Esophagus mucosa (tissue), 1 donor: ENCODE data around the gene LHX4. TPM values are rescaled to one million over a fixed set of nuclear protein-coding genes. Genes with fewer than 3 reads are reported as not detected.

ENCODE experiments used
- ATAC-seq: fragments of 200-7000 bp; cut with Tn5 transposase; one replicate; pipeline ENCODE4 v1.9.1; 2020
- total RNA-seq: library from RNA; stranded (reverse); gene quantifications from one replicate; pipeline ENCODE4 v1.2.4, GENCODE V29; 2023
- donor health status: DM: yes; HTN: yes; CAD: no.

LHX4 gene
- total RNA-seq, 1 donor from 2014 or later, result 0.08 TPM

- peak; percentile 17 for ATAC-seq
These were observed 1.2 kb upstream of the LHX4 start for GRCh38 chr1:180228648-180229482.

GRCh38 chr1:180230416-180230790 is 339 bp downstream of the LHX4 start:
- no peak for ATAC-seq

- peak; percentile 8 for ATAC-seq
These were observed 884 bp downstream of the LHX4 start for GRCh38 chr1:180230791-180231505.

GRCh38 chr1:180231506-180231921 is 1.4 kb downstream of the LHX4 start:
- ATAC-seq, result peak; percentile 24

- no peak for ATAC-seq
These were observed 1.9 kb downstream of the LHX4 start for GRCh38 chr1:180231936-180232335.

GRCh38 chr1:180232521-180233043 is 2.5 kb downstream of the LHX4 start:
- no peak for ATAC-seq

- no peak for ATAC-seq
These were observed 3.3 kb downstream of the LHX4 start for GRCh38 chr1:180233191-180234011.

GRCh38 chr1:180234369-180235076 is 4.5 kb downstream of the LHX4 start:
- no peak for ATAC-seq

- no peak for ATAC-seq
These were observed 5.0 kb downstream of the LHX4 start for GRCh38 chr1:180235077-180235501.

GRCh38 chr1:180235502-180236239 is 5.6 kb downstream of the LHX4 start:
- no peak for ATAC-seq

GRCh38 chr1:180236698-180237509 is 6.8 kb downstream of the LHX4 start:
- no peak for ATAC-seq

GRCh38 chr1:180237869-180238476 is 7.9 kb downstream of the LHX4 start:
- no peak for ATAC-seq

- ATAC-seq, result no peak
These were observed 8.6 kb downstream of the LHX4 start for GRCh38 chr1:180238675-180239074.

- no peak for ATAC-seq
These were observed 9.4 kb downstream of the LHX4 start for GRCh38 chr1:180239145-180240096.

GRCh38 chr1:180241716-180242544 is 11.9 kb downstream of the LHX4 start:
- ATAC-seq, result no peak

GRCh38 chr1:180243517-180244221 is 13.6 kb downstream of the LHX4 start:
- ATAC-seq, result no peak

GRCh38 chr1:180244840-180245239 is 14.8 kb downstream of the LHX4 start:
- ATAC-seq, result no peak
